GM21717 (cell line): ENCODE results near the gene SELENOV.

Source experiments
- ATAC-seq: cut with Tn5 transposase; IDR thresholded peaks from one replicate; pipeline ENCODE4 v1.9.1; 2021; ENCODE audit warnings: mild to moderate bottlenecking, moderate library complexity; ENCODE audit not compliant: unreplicated experiment

SELENOV gene

GRCh38 chr19:39492225-39492624 is 22.7 kb upstream of the SELENOV start:
- no peak for ATAC-seq

- no peak for ATAC-seq
These were observed 22.2 kb upstream of the SELENOV start for GRCh38 chr19:39492788-39493187.

GRCh38 chr19:39494661-39495060 is 20.3 kb upstream of the SELENOV start:
- no peak for ATAC-seq

- no peak for ATAC-seq
These were observed 18.9 kb upstream of the SELENOV start for GRCh38 chr19:39496063-39496462.

GRCh38 chr19:39497701-39497995 is 17.3 kb upstream of the SELENOV start:
- no peak for ATAC-seq

- no peak for ATAC-seq
These were observed 16.7 kb upstream of the SELENOV start for GRCh38 chr19:39497996-39498797.

- no peak for ATAC-seq
These were observed 15.9 kb upstream of the SELENOV start, which contains the start of gene DLL3 for GRCh38 chr19:39498798-39499642. TSS of gene DLL3 (plus strand) at chr19:39498947. CDS start at chr19:39498975, 28 bp downstream.

- ATAC-seq, result no peak
These were observed 15.0 kb upstream of the SELENOV start for GRCh38 chr19:39499932-39500331.

GRCh38 chr19:39500543-39500942 is 14.4 kb upstream of the SELENOV start:
- ATAC-seq, result no peak

- no peak for ATAC-seq
These were observed 13.6 kb upstream of the SELENOV start for GRCh38 chr19:39501340-39501739.

GRCh38 chr19:39502640-39503417 is 12.1 kb upstream of the SELENOV start:
- no peak for ATAC-seq

- no peak for ATAC-seq
These were observed 8.4 kb upstream of the SELENOV start for GRCh38 chr19:39506598-39506943.

- ATAC-seq, result no peak
These were observed 7.8 kb upstream of the SELENOV start for GRCh38 chr19:39506944-39507714.

- ATAC-seq, result no peak
These were observed 7.1 kb upstream of the SELENOV start for GRCh38 chr19:39507715-39508364.

- no peak for ATAC-seq
These were observed 6.3 kb upstream of the SELENOV start for GRCh38 chr19:39508629-39509028.

- ATAC-seq, result no peak
These were observed 5.7 kb upstream of the SELENOV start for GRCh38 chr19:39509233-39509632.

GRCh38 chr19:39512988-39513387 is 2.0 kb upstream of the SELENOV start:
- ATAC-seq, result no peak

- ATAC-seq, result no peak
These were observed 732 bp downstream of the SELENOV start for GRCh38 chr19:39515551-39516191.

GRCh38 chr19:39516270-39516669 is 1.3 kb downstream of the SELENOV start:
- ATAC-seq, result no peak

GRCh38 chr19:39517432-39517831 is 2.5 kb downstream of the SELENOV start:
- ATAC-seq, result no peak
